DMS114 treated with DMSO at 0.1 percent for 48 hours (cell line): ENCODE data around the gene ZNF160.
"Not testable (repeated sequence)": the region's sequence is repeated elsewhere in the genome, so short reads cannot be mapped to it uniquely, and the experiment has no call there.

Experiments
- DNase-seq: peaks from one replicate; lab custom pipeline; 2025; ENCODE audit not compliant: unreplicated experiment; lab: John Stamatoyannopoulos, UW

ZNF160 gene

DNA sequence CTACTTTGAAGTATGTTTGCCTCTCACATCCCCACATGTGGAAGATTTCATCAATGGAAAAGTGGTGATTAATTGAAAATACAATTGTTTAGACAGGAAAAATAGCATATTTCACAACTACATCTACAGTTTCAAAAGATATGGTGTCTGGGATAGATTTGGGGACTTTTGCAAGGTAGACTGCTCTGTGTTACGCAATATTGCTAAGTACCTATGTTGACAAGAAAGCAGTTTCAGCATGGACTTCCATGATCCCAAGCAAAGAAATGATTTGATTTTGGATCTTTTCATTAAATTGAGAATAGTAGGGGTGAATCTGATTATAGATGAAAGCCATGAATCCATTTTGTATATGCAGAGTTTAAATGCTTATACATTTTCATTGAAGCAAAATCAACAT lies 10.5 kb downstream of the ZNF160 start:
- no peak for DNase-seq

GRCh38 chr19:53091413-53092254 lies 11.6 kb downstream of the ZNF160 start:
- no peak for DNase-seq

GRCh38 chr19:53088091-53088490 lies 15.1 kb downstream of the ZNF160 start:
- no peak for DNase-seq

- DNase-seq: no peak
These were observed 16.3 kb downstream of the ZNF160 start for GRCh38 chr19:53086949-53087348.

DNA sequence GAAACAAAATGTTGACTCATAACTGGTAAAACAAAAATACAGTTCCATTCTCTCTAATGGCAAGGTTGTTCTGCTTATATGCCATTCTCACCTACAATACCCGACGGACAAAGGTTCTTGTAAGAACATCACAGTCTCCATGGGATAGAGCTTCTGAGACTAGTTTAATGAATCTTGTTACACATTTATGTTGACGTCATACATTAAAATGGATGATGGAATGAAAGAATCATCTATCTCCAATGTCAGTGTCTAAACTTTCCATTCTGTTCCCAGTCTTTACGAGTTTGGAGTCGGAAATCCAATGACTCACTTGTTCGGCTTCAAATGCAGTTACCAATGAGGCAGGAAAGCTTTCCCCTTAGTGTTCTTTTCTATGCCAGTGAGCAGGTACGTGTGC lies 17.7 kb downstream of the ZNF160 start:
- DNase-seq: no peak

DNA sequence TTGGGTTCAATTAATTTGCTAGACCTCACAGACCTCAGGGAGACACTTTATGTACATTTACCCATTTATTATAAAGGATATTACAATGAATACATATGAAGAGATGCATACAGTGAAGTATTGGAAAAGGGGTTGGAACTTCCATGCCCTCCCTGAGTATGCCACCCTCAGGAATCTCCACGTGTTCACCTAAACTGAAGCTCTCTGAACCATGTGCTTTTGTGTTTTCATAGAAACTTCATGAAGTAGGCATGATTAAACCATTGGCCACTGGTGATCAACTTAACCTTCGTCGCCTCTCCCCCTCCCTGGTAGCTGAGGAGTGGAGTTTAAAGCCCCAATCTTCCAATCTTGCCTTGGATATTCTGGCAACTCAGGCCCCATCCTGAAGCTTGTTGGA lies 20.3 kb downstream of the ZNF160 start:
- no peak for DNase-seq

DNA sequence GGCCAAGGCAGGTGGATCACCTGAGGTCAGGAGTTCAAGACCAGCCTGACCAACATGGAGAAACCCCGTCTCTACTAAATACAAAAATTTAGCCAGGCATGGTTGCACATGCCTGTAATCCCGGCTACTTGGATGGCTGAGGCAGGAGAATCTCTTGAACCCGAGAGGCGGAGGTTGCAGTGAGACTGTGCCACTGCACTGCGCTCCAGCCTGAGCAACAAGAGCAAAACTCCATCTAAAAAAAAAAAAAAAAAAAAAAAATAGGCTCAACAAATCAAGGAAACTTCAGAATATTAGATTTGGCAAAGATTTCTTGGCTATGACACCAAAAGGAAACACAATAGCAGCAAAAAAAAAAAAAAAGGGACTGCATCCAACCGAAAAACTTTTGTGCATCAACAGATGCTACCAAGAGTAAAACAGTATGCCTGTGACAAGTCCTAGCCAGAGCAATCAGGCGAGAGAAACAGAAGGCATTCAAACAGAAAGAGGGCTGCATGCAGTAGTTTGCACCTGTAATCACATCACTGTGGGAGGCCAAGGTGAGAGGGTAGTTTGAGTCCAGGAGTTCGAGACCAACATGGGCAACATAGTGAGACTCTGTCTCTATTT lies 23.8 kb downstream of the ZNF160 start:
- no peak for DNase-seq

DNA sequence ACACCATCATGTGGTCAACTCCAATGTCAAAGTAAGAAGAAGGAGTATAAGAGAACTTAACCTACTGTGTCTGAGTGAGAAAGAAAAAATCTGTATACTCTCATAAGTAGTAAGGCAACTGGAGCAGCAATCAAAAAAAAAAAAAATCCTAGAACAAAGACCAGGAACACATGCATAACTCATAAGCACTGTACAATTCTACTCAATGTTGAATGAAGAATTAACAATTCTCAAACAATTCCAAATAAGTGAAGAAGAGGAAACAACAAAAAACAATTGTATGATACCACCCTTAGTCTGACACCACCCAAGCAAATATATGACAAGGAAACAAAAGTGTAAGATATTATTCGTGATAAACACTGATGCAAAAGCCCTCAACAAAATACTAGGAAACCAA lies 24.6 kb downstream of the ZNF160 start:
- no peak for DNase-seq

GRCh38 chr19:53076984-53077383 lies 26.2 kb downstream of the ZNF160 start:
- no peak for DNase-seq

DNA sequence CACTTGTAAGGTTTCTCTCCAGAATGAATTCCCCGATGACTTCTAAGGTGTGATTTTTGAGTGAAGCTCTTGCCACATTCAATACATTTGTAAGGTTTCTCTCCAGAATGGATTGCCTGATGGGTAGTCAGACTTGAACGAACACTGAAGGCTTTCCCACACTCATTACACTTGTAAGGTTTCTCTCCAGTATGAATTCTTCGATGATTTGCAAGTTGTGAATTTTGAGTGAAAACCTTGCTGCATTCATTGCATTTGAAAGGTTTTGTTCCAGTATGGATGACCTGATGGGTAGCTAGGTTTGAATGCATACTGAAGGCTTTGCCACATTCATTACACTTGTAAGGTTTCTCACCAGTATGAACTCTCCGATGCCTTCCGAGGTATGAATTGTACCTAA lies 34.4 kb downstream of the ZNF160 start:
- no peak for DNase-seq

DNA sequence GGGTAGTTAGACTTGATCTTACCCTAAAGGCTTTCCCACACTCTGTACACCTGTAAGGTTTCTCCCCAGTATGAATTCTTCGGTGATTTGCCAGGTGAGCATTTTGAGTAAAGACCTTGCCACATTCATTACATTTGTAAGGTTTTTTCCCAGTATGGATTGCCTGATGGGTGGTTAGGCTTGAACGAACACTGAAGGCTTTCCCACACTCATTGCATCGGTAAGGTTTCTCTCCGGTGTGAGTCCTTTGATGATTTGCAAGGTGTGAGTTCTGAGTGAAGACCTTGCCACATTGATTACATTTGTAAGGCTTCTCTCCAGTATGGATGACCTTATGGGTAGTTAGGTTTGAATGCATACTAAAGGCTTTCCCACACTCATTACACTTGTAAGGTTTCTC lies 35.0 kb downstream of the ZNF160 start:
- no peak for DNase-seq

- peak; percentile 78 for DNase-seq
These were observed 45.2 kb downstream of the ZNF160 start for GRCh38 chr19:53057904-53058580.

DNA sequence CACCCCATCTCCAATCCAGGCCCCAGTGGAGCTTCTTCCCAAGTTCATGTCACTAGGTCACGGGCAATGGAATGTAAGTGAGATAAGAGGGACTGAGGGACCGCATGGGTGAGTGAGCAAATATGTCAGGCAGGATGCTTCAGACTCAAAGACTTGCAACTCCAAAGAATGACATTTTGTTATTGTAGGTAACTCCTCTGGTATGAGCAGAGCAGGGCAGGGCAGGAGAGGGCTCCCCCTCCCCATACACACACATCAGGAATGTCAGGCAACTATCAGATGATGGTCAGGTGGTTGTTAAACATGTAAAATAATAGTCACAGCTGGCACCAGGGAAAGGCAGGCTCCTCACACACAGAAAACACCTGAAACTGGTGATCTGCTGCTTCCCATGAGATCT lies 48.1 kb downstream of the ZNF160 start:
- DNase-seq: no peak

DNA sequence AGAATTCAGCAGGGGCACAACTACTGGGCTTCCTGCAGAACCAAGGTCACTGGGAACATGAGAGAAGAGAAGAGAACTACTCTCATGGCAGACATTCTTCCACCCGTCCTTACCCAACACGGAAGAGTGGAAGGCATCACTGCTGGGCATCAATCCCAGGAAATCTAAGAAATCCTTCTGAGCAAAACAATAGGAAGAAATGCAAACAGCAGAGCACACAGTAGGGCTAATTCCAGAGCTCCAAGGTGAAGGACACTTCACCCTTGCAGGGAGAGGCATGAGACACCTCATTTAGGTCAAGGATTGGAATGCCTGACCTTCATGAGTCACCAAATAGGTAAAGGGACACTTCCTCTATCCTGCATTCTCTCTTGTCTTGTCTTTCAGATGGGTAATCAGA lies 55.8 kb downstream of the ZNF160 start:
- DNase-seq: no peak

DNA sequence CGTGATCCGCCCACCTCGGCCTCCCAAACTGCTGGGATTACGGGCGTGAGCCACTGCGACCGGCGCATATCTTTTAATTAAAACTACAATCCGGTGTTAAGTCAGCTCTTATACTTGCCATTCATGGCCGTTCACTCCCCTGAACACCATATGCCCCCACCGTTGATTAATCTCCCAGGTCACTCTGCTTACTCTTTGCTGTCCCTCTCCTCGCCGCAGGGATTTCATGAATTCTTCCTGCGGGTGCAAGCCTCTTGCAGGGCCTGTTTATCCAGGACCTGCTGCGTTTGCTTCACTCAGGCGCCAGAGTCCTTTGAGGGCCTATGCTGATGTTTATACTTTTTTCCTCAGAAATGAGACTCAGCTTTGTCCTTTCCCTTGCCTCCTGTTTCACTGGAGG lies 57.7 kb downstream of the ZNF160 start:
- no peak for DNase-seq

GRCh38 chr19:53041366-53041765 lies 61.9 kb downstream of the ZNF160 start:
- DNase-seq: no peak

GRCh38 chr19:53037101-53038097 lies 65.8 kb downstream of the ZNF160 start:
- DNase-seq: peak; percentile 58

- DNase-seq: no peak
These were observed 68.1 kb downstream of the ZNF160 start for GRCh38 chr19:53034948-53035675.

DNA sequence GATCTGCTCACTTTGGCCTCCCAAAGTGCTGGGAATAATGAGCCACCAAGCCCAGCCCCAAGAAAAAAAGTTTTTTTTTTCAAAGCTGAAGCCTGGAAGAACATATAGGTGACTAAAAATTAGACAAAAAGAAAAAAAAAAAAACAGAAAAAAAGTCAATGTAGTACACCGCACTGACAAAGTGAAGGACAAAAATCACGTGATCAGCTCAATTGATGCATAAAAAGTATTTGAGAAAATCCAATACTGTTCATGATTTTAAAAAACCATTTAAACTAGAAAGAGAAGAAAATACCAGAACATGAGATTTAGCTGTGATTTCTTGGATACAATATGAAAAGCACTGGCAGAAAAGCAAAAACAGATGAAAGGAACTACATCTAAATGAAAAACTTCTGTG lies 69.2 kb downstream of the ZNF160 start:
- no peak for DNase-seq

- not testable (repeated sequence) for DNase-seq
These were observed 74.9 kb downstream of the ZNF160 start for GRCh38 chr19:53028306-53028705.
